HPDE6-E6E7 (cell line): Measurements from ENCODE around the gene RUNX1.

Source experiments
- DNase-seq: peaks from one replicate; pipeline ENCODE4 v3.0.0; 2011; ENCODE audit warnings: missing footprints; ENCODE audit errors: extremely low spot score

The RUNX1 gene

DNA sequence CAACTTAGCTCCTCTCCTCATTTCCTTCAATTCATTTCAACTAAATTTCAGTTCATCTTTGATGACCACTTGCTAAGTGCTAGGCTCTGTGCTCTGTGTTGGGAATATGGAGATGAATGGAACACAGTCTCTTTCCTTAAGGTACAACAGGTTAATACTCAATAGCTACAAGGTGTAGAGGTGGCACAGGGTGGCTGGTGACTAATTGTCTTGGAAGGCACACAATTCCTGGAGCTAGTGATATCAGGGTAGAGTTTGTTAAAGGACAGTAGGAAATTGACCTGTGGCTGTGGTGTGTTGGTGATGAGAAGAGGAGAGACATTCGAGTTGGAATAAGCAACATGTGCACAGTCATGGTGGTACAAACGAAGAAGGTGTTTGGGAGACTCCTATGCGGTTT, 124.9 kb downstream of the RUNX1 start:
- no peak for DNase-seq

DNA sequence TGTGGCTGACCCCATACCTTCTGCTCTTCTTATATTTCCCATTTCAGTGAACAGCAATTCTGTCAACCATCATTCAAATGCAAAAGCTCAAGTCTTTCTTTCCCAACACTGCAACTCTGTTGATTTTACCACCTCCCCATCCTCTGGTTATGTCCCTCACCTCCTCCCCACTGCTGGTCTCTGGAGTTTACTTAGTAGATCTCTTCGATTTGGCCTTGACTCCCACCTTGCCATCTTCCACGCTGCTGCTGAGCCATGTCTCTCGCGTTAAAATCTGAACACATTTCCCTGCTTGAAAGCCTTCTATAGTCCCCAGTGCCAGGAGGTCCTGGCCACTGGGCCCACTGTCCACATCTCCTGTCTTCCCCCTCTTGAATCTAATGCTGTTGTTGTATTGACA, 125.5 kb downstream of the RUNX1 start:
- DNase-seq = no peak

DNA sequence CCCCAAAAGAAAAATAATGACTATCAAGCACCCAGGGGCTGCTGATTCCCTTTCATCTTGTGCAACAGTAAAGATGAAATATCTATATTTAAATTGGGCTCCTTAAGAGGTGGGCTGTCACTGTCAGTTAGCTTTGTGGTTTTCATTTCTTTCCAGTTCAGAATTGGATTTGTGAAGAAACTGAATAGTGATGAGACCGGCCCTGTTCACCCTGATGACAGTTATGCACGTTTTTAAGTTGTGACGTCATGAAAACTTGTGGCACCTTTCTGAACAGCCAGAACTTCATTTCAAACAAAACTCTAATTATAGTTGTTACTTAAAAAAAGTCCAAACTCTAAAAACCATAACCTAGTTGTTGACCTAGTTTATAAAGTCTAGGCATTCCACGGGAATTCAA, 125.9 kb downstream of the RUNX1 start:
- DNase-seq = no peak

DNA sequence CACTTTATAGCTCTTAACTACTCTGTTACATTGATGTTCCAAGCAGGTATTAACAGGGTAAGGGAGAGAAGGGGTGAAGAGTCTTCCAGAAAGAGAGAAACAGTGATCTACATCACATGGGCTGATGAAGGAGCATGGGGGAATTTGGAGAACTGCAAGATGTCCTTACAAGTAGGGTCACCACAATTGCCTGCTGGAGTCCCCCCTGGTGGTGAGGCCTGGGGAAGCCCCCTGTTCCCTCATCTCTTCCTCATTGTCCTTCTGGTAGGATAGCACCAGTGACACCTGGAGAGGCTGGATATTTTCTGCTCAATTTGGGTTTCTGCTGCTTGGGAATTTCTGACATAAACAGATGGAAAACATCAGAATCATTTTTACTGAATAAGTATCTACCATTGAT, 126.6 kb downstream of the RUNX1 start:
- DNase-seq = no peak

DNA sequence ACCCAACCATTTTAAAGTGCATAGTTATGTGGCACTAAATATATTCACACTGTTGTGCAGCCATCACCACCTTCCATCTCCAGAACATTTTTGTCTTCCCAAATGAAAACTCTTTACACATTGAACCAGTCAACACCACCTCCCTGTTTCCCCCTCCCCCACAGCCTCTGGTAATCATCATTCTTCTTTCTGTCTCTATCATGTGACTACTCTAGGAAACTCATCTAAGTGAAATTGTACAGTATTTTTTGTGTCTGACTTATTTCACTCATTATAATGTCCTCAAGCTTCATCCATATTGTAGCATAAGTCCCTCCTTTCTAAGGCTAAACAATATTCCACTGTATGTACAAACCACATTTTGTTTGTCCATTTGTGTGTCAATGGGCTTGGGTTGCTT, 128.0 kb downstream of the RUNX1 start:
- no peak for DNase-seq

DNA sequence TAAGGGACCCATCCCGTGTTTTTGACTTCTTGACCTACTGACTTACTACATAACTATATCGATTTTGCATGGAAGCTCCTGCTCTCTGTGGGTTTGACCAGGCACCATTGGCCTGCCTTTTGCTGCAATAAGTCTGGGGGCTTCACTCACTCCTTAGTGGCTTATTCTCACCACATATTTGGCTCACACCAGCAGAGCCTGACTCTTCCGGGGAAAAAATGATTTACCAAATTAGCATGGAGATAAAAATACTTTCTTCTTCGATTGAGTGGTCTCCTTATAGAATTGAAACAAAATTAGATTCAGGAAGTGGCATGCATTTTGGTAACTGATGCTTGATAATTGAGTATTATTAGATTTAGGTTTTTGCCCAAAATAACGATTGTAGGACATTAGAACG, 129.7 kb downstream of the RUNX1 start:
- no peak for DNase-seq

DNA sequence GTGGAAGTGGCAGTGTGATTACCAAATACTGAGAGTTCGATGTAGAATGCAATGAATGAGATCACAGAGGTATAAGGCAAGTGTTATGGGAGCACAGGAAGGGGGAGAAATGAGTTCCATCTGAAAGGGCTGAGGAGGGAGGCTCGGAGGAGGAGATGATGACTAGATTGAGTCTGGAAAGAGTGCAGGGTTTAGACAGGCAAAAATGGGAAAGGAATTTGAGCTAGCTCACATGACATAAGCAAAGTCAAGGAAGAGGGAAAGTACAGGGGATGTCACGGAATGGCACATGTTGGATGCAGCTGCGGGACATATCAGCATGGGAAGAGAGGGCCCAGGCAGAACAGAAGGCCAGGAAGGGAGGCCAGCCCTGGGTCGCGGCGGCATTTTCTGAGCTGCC, 132.7 kb downstream of the RUNX1 start:
- no peak for DNase-seq

DNA sequence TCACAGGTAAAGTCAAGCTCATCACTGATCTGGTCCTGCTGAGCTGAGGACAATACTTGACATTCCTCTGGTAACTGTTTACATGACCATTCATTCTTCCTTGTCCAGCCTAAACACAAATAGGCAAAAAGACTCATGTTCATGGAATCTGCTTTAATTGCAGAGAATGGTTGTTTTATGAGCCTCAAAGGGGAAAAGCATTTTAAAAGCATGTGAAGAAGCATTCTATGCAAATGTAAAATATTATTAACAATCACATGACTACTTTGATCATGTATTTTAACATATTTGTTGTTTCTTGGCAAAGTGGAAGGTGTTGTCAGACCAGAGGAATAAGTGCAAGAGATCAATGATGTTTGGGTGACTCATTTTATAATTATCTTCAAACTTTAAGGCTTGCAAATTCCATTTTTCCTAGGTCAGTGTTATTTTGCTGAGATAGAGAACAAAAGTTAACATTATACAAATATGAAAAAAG, 133.7 kb downstream of the RUNX1 start:
- no peak for DNase-seq

DNA sequence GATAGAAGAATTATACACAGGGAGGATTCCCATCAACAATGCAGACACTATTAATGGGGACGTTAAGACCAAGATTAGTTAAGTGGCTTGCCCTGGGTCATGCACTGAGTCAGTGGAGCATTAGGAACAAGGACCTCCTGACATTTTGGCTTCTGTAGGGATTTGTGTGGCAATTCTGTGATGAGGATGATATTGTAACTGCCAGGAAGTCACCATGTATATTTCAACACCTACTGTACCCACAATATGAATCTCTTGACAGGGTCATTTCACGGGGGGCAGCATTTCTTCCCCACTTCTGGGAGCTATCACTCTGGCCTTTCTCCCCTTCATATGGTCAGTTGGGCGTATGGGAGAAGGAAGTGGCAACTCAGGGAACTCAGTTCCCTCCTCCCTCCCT, 134.9 kb downstream of the RUNX1 start:
- no peak for DNase-seq

DNA sequence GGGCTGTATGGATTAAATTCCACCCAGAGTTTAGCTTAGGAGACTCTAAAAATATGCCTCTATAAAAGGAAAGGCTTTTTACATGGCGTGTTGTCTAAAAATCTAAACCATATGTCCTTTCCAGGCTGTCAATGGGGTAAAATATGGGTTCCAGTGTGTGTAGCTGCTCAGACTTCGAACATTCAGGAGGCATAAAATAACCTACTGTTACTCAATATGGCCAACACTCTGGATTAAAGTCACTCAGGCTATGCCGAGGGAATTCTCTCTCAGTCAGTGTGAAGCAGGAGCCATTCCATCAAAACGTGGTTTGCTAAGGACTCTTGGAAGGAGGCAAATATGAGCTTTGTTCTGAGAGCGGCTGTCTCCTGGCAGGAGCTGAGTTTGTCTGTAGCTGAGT, 135.3 kb downstream of the RUNX1 start:
- no peak for DNase-seq

DNA sequence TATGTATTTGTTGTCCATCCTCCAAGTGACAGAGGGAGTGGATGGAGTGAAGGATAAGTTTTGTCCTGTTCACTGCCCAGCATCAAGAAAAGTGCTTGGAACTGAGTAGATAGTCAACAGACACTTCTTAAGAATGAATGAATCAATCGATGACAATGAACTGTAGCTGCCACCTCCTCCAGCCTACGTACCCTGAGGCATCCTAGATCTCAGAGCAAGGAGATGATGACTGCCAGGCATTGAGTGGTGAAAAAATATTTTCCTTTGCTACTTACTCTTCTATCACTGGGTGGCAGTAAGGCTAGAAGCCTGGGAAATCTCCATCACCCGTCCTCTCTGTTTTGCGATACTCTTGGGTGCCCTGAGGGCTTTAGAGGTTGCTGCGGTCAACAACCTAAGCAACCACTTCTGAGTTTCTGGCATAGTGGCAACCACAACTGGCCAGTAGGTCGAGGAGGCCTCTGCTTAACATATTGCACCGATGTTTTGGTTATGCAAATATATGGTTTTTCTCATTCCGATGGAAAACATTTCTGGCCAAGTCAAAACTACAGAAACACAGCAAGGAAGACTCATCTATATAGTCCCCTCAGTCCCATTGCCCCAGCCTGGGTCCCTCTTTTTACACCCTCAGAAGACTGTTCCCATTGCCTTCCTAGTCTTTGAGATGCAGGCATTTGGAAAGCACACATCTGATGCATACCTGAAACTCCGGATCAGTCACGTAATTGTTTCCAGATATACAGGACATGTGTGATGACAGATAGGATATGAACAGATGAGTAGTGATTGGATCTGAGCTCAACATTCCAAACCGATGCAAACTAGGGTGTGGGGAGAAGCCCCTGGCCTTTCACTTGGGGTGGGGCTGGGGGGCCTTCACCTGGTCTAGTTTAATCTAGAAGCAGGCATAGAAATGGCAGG, 136.8 kb downstream of the RUNX1 start:
- DNase-seq = peak; percentile 17

DNA sequence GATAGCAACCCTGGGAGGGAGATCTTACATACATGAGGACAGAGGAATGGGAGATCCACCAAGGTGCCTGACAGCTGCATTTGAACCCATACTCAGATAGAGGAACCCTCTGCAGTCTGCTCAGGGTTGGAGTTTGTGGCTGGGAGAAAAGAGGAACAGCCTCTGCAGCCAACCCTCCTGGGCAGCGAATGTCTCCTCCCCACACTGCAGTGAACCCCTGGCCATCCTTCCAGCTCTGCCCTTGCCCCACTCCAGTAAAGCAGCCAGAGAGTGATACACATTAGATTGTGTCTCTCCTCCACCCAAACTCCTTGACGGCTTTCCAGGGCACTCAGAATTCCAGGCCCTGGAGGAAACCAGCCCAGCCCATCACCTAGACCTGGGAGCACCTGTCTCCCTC, 137.7 kb downstream of the RUNX1 start:
- DNase-seq = no peak

DNA sequence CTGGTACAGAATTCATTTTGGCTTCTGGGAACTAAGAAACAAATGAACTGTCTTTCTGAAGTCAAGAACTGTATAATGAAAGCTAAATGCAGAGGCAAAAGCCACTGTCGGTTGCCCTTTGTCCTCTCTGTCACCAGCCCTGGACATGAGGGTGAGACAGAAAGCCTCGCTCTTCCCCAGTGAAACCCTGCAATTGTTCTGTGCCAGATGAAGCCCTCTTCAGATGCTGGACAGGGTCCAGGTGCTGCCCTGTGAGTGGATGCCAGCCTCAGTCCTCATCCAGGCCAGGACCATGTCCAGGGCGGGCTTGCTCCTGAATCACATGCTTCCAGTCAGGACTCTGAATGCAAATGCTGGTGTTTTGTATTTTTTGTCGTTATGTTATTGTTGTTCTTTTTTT, 138.7 kb downstream of the RUNX1 start:
- no peak for DNase-seq

DNA sequence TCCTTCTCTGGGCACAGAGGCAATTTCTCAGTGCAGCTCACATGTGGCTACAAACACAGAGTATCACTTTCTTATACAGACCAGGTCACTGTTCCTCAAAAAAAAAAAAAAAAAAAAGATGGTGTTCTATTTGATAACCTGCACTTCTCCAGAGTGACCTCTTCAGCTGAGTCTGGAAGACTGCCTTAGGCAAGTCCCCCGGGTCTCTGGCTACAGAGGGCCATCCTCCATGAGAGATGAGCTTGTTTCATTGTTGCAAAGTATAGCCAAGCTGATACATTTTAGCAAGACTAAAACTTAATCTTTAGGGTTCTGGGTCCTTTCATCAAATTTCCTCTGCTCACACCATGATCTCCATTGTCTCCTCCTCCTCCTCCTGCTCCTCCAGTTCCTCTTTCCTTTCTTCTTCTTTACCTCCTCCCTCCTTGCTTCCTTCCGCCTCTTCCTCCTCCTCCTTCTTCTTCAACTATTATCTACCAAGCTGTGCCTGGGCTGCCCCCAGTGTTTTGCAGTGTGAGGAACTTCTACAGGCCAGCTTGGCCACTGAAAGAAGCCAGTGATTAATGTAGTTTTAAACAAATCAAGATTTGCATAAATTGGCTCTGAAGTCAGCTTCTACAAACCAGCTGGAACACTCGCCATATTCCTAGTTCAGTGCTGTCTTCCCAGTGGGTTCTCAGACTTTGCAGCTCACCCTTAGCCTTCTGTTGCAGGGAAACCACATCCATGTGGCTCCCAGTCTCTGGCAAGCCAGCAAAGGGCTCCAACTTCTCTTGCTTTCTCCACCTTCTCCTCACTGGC, 139.4 kb downstream of the RUNX1 start:
- no peak for DNase-seq

DNA sequence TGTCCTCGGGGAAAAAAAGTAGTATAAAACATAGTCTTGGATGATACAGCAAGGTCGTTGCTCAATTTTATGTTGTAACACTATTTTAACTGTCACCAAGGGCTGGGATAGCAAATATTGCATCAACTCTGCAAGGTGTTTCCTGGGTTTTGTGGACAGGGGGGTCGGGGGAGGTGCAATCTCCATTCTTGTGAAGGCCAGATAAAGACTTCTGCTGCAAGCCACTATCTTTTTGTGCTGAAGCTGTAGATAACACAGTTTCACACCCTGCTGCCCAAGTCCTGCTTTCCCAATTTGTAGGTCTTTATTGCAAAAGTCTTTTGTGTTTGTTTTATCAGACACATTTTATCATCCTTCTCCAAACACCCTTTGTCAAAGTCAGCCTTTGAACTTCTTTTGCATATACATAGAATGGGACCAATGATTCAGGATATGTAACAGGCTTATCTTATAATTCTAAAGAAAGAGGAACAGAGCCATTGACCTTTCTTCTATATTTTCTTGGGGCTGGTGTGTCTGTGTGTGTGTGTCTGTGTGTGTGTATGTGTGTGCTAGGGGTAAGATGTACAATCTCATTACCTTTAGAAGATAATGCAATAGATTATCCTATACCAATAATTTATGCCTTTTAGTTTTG, 140.6 kb downstream of the RUNX1 start:
- no peak for DNase-seq

DNA sequence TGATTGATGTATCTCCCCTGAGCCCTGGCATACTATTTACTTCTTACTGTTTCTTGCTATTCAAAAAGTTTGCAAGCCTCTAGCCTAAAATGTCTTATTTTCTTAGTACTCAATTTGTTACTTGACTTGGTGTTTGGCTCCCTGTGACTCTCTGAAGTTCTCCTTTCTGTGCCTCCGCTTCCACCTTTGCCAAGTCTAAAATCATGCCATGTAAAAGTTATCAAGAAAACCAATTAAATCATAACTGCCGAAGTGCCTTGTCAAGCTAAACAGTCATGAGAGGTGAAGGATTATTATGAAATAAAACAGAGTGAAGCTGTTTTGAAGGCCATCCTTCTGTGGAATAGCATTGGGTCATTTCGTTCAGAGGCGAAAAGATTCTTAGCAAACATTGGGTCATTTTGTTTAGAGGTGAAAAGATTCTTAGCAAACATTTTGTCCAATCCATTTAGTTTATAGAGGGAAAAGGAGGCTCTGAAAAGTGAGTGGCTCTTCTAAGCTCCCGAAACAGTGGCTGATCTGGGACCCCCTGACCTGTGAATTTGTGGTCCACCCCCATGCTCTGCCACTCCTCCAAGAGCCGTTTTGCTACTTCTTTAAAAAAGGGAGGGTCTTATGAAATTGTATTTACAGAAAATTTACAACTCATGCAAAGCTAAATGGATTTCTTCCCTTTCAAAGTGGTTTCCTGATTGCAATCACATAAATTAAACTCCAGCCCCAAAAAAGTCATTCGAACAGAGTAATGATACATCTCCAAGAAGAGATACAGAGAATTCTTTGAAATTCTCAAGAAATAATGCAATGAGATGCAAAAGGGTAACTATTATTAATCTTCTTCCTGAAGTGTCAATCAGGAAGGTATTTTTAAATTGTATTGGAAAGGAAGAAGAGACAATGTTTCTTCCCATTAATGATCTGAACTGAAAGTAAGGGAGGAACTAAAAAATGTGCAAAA, 141.4 kb downstream of the RUNX1 start:
- DNase-seq = no peak

DNA sequence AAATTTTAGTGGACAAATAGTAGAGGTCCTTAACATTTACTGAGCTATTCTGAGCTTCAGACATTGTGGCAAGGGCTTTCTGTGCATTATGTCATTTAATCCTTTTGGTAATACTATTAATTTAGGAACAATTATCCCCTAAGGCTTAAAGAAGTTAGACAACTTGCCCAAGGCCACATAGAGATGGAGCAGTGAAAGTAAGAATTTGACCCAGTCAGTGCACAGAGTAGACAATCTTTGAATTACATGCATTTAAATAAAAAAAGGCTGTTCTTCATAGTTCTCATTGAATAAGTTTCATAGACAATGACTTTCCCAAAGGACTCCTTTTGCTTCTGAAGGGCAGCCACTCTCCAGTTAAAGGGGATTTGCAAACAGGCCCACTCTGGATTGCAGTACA, 142.7 kb downstream of the RUNX1 start:
- no peak for DNase-seq

DNA sequence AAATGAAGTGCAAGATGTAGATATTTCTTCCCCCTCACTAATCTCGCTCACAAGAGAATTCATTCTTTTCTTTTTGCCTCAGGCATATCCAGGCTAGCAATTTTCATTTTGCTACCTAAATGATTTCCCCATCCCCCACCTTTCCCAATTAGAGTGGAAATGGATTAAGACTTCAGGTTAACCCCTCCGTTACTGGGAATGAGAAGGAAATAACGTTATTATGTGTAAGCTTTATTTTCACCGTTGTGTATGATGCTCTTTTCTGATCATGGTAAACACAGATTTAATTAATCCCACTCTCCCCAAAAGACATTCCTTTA, 143.9 kb downstream of the RUNX1 start:
- no peak for DNase-seq

DNA sequence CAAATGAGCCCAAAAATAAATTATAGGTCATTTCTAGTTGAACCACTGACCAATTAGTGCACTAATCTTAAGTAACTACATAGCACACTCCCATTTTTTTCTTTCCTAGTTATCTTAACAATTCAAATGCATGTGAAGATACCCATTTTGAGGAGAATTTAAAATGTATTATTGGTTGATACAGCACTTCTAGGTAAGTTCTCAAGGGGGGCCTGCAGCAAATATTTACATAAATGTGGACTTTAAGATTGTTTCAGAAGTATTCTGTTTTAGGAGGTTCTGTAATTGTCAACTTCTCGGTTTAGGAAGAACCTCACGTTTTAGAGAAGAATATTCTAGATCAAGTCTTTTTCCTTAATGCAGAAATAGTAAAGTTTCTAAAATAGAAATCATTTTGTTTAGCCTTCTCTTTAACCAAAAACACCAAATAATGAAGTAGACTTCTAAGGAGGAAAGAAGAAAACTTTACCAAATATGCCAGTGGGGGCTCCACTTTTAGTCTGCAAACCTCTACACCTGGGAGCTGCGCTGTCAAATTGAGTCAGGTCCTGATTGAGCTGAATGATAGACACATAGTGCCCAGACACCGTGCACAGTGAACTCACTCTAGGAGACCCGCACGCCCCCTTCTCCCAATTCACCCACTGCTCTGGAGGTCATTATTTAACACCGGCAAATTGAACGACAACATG, 144.4 kb downstream of the RUNX1 start:
- DNase-seq = no peak

DNA sequence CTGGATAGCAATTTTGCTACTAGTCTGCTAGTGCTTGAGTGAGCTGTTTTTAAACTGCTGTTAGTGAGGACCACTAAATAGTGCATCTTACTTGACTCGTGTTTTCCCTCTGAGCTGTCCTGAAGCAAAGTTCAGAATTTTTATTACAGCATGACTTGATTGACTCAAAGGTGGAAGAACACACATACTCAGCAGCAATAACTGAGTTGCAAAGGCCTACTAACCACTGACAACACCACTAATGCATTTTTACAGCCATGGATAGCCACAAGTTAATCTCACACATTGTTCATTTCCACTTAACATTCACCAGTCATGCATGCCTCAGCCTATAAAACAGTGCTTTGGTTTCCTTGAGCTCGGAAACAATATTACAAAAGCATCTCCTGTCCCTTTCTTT, 148.7 kb downstream of the RUNX1 start:
- DNase-seq = no peak

DNA sequence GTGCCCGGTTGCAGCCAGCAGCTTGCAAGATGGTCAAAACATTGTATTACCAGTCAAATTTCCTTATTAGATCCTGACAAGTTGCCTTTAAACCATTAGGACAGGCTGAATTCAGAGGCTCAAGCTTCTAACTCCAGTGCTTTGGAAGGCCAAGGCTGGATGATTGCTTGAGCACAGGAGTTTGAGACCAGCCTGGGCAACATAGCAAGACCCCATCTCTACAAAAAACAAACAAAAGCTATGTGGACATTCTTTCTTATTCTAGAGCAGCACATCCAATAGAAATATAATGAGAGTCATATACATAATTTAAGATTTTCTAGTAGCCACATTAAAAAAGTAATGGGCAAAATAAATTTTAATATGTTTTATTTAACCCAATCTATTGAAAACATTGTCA, 149.3 kb downstream of the RUNX1 start:
- DNase-seq = no peak
